ENCODE data around the gene CRLF1. TPM values are rescaled to one million over a fixed set of nuclear protein-coding genes. Genes with fewer than 3 reads are reported as not detected.
"Not testable (repeated sequence)": the region's sequence is repeated elsewhere in the genome, so short reads cannot be mapped to it uniquely, and the experiment has no call there.

The CRLF1 gene
- total RNA-seq, 1 donor from 2014 or later = not detected

DNA sequence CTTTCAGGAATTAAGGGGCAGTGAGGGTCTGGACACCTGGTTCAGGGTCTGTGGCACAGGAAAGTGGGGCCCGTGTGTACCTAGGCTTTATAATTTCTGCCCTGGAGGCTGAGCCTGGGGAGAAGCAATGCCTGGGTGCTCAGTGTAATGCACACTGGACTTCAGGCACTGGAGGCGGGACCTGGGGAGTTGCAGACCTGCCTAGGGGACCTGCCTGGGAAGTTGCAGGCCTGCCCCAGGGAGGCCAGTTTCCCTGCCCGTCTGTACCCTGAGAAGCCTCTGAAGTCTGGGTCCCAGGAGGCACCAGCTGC lies 3.6 kb upstream of the CRLF1 start:
- intact Hi-C loops (cut with micrococcal nuclease) = loop anchor here (5.0 kb wide), 1 partner anchor 177 kb away; no protein-coding TSS in a partner anchor

GRCh38 chr19:18609717-18610051 lies 3.1 kb upstream of the CRLF1 start:
- intact Hi-C loops (cut with micrococcal nuclease) = loop anchor here (5.0 kb wide), 1 partner anchor 178 kb away; no protein-coding TSS in a partner anchor

GRCh38 chr19:18608805-18609716 lies 2.5 kb upstream of the CRLF1 start:
- intact Hi-C loops (cut with micrococcal nuclease) = no loop called here

DNA sequence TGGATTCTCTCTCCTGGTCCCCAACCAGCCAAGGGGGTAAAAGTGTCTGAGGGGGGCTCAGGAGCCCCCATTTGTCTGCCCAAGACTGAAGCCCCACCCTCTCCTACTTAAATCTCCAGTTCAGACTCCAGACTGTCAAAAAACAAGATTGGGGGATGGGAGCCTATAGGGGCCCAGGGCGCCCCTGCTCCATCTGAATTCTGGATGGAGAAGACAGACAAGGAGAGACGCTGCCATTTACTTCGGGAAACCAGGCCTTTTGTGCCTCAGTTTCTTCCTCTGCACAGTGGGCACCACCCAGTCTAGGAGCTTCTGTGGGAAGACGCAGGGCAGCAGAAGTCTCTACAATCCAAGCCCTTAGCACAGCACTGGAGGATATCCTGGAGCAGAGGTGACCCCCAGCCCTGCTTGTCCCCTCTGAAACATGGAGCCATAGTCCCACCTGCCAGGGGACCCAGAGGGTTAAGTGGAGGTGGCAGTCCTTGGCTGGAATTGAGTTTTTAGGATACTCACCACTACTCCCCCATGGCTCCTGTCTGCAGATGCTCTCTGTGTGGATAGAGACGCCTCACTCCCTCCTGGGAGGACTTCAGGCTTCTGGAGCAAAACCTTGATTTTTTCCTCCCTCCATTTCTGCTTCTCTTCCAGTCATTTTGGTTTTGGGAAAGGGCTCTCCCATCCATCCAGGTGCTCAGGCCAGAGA lies 1.7 kb upstream of the CRLF1 start:
- intact Hi-C loops (cut with micrococcal nuclease) = no loop called here

DNA sequence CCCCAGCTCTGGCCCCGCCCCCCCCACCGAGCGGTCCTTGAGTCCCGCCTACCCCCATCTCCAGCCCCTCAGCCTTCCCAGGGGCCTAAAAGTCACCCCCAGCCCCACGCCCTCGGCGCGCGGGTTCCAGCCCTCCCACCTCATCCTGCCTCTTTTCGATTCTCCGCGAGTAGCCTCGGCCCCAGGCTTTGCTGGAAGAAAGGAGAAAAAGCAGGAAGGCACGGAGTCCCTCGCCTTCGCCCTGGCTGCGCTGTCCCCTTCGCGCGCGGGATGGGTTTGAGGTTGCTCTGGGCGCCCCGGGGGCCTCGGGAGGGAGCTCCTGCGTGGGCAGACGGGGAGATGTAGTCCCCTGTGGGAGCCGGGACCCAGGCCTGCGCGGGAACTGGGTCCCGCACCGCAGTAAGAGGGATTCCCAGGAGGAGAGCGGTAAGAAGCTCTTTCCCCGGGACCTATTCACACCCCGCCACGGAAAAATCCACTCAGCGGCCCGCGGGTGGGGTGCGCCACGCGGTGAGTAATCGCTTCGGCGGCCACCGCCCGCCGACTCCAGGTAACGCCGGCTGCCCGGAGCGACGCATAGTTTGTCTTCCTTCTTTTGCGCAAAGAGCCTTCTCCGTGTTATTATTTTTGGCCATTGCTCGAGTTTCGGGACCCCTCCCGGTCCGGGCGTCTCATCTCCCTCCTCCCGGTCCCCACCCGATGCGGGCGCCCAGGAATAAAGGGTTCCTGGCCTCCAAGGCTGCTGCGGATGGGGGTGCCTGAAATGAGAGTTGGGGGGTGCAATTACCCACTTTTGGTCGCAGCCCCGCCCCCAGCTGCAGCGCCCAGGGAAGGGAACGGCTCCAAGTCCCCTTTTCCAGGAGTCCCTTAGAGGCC lies 865 bp upstream of the CRLF1 start:
- intact Hi-C loops (cut with micrococcal nuclease) = no loop called here

- intact Hi-C loops (cut with micrococcal nuclease) = no loop called here
These were observed 886 bp downstream of the CRLF1 start for GRCh38 chr19:18605546-18606280.

GRCh38 chr19:18605196-18605545 lies 1.4 kb downstream of the CRLF1 start:
- intact Hi-C loops (cut with micrococcal nuclease) = no loop called here

DNA sequence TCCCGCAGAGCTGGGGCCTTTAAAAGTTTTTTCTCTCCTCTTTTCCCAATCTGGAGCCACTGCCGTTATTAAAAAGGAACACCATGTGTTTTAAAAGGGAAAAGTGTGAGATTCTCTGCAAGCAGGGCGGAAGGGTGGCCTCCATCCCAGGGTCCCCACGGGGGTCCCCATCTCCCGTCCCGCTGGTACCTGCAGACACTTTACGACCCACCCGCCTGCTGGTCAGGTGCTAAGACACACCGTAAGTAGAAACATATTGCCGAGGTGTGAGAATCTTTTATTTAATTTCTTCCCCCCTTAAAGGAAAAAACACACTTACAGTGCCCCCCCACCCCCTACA lies 1.8 kb downstream of the CRLF1 start:
- intact Hi-C loops (cut with micrococcal nuclease) = no loop called here

DNA sequence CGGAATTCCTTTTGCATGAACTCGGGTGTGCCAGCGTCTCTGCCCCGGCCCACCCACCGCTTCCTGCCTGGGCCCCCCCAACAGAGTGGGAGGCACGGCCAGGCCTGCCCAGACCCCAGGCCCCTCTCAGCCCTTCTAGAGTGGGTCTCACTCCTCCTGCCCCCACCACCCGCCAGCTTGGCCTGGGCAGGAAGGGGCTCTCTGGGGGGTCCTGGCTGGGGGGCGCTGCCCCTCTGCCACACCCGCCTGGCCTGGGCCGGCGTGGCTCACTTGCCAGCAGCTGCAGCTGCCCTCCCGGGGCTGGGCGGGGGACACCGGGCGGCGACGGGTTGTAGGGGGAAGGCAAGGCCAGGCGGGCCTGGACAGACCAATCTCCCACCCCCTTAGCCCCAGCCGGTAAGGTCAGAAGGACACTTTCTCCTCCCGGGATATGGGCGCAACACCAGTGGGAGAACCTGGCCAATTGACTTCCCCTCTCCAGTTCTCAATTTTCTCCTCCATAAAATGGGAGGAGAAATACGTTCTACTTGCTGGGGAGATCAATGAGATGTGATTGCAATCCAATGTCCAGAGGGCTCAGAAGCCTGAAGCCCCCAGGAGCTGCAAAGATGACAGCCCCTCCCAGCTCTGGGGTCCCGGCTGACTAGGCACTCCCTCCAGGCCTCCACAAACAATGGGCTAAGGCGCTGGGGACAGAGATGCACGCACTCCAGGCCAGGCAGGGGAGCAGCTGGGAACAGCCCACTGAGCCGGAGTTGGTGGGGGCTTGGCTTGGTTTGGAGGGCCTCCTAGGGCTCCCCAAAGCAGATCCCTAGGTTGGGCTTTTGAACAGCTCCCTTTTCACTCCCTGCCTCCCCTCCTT lies 2.4 kb downstream of the CRLF1 start:
- intact Hi-C loops (cut with micrococcal nuclease) = no loop called here

GRCh38 chr19:18603255-18603957 lies 3.2 kb downstream of the CRLF1 start:
- intact Hi-C loops (cut with micrococcal nuclease) = no loop called here

GRCh38 chr19:18601875-18602274 lies 4.7 kb downstream of the CRLF1 start:
- intact Hi-C loops (cut with micrococcal nuclease) = no loop called here

DNA sequence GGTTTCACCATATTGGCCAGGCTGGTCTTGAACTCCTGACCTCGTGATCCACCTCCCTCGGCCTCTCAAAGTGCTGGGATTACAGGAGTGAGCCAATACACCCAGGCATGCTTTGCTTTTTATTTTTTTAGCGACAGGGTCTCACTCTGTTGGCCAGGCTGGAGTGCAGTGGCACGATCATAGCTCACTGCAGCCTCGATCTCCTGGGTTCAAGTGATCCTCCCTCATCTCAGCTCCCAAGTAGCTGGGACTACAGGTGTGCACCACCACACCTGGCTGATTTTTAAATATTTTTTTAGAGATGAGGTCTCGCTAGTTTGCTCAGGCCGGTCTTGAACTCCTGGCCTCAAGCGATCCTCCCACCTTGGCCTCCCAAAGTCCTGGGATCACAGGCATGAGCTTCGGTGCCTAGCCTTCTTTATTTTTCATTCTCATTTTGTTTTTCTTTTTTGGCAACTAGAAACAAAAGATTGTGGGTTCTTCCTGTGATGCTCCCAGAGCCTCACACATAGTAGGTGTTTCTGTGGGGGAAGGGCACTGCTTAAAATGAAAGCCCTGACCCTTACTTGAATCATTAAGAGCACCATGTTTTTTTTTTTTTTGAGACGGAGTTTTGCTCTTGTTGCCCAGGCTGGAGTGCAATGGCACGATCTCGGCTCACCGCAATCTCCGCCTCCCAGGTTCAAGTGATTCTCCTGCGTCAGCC lies 5.8 kb downstream of the CRLF1 start:
- intact Hi-C loops (cut with micrococcal nuclease) = not testable (repeated sequence)

DNA sequence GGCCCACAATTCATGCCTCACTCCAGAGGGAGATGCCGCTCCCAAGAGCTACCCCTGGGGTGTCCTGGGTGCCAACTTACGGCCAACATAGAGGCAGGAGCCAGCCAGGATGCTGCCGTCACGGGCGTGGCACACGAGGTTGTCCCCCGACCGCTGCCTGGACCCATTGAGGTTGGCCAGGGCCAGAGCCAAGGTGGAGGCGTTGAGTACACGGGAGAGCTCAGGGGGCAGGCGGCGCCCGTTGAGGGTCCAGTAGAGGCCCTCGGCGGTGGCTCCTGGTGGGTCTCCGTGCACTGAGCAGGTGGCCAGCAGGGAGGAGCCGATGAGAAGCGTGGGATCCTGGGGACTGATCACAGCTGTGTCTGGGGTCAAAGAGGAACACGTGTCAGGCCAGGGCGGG lies 7.1 kb downstream of the CRLF1 start:
- intact Hi-C loops (cut with micrococcal nuclease) = no loop called here

DNA sequence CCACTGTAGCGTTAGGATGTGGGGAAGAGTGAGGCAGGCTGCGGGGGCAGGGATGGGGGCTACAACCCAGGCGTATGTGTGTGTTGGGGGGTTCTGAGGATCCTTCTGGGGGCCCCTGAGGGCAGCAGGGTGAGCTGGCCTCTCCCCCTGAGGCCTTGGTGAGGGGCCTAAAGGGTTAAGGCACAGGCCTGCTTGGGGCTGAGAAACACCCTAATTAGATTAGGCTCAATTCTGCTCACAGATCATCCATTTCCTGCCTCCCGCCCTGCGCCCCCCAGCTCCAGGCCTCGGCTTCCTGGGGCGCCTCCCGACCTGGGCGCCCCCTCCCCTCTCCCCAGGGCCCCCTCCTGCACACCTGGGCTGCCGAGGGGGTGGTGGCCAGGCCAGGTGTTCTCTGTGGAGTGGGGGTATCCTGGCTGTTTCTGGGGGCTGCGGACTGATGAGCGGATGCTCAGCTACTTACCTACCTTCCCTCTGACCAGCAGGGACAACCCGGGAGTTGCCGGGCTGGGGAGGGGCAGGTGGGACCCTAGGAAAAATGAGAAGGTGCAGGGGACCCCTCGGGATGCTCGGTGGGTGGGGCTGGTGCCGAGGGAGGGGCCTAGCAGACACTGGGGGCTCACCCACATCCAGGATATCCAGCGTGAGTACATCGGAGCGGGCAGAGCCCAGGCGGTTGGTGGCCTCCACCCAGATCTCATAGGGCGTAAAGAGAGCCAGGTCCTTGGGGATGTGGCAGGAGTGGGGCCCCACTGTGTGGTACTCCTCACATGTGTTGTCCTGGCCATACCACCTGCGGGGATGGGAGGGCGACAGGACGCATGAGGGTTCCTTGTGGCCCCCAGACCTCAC lies 8.6 kb downstream of the CRLF1 start:
- intact Hi-C loops (cut with micrococcal nuclease) = no loop called here

DNA sequence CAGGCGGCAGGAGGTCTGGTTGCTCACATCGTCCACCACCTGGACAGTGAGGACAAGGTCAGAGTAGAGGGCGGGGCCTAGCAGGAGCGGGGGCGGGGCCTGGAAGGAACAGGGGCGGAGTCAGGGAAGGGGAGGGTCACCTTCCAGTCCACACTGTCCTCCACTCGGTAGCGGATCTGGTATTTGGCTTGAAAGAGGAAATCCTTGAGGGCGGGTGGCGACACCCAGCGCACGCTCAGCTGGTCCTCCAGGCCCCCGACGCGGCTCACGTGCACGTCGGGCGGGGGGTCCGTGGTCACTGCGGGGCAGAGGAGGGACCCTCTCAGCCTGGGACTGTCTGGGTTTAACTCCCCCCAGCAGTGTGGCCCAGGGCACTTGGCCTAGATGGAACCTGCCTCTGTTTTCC lies 9.8 kb downstream of the CRLF1 start:
- intact Hi-C loops (cut with micrococcal nuclease) = no loop called here

GRCh38 chr19:18595475-18595874 lies 11.1 kb downstream of the CRLF1 start:
- intact Hi-C loops (cut with micrococcal nuclease) = no loop called here

DNA sequence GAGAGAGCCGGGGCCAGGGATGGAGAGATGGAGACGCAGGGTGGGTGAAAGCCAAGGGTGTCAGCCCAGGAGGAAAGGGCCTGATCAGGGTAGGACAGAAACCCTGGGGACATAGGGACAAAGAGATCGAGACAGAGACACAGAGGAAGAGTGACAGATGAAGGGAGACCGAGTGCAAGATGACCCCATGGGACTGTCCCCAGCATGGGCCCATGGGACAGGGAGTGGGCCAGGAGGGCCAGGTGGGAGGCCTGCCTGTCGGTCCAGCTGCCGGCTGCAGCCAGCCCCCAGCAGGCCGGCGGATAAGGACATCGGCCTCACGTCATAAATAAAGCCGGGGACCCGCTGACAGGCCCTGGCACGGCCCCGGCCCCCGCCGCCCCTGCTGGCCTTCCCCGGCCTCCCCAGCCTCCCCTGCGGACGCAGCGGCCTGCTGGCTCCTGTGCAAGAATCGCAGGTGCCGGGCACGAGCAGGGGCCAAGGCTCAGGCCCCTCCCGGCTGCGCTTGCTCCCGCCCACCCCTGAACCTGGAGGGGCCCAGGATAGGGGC lies 11.7 kb downstream of the CRLF1 start:
- intact Hi-C loops (cut with micrococcal nuclease) = loop anchor here (1.0 kb wide), 1 partner anchor 252 kb away; no protein-coding TSS in a partner anchor
